ENCODE data around the gene TFF3.
"Not testable (repeated sequence)": the region's sequence is repeated elsewhere in the genome, so short reads cannot be mapped to it uniquely, and the experiment has no call there.

Gene TFF3

GRCh38 chr21:42302076-42302650 is 13.0 kb downstream of the TFF3 start:
- no peak for DNase-seq

GRCh38 chr21:42301371-42302075 is 13.7 kb downstream of the TFF3 start:
- no peak for DNase-seq

- DNase-seq = no peak
Measured at GRCh38 chr21:42300956-42301355, 14.3 kb downstream of the TFF3 start.

GRCh38 chr21:42300045-42300583 is 15.1 kb downstream of the TFF3 start:
- DNase-seq = no peak

- no peak for DNase-seq
Measured at GRCh38 chr21:42299324-42300044, 15.7 kb downstream of the TFF3 start.

- DNase-seq = no peak
Measured at GRCh38 chr21:42298657-42299056, 16.6 kb downstream of the TFF3 start.

- DNase-seq = no peak
Measured at GRCh38 chr21:42298237-42298636, 17.0 kb downstream of the TFF3 start.

- DNase-seq = no peak
Measured at GRCh38 chr21:42297377-42297776, 17.8 kb downstream of the TFF3 start.

- no peak for DNase-seq
Measured at GRCh38 chr21:42296501-42296900, 18.7 kb downstream of the TFF3 start.

- DNase-seq = no peak
Measured at GRCh38 chr21:42295845-42296244, 19.4 kb downstream of the TFF3 start.

GRCh38 chr21:42294273-42294880 is 20.8 kb downstream of the TFF3 start:
- DNase-seq = no peak

GRCh38 chr21:42293649-42294272 is 21.4 kb downstream of the TFF3 start:
- DNase-seq = no peak

- DNase-seq = not testable (repeated sequence)
Measured at GRCh38 chr21:42292563-42293142, 22.6 kb downstream of the TFF3 start.

- DNase-seq = no peak
Measured at GRCh38 chr21:42291751-42292562, 23.3 kb downstream of the TFF3 start.

GRCh38 chr21:42291003-42291750 is 24.0 kb downstream of the TFF3 start:
- DNase-seq = no peak

GRCh38 chr21:42290505-42290904 is 24.7 kb downstream of the TFF3 start:
- no peak for DNase-seq

- DNase-seq = no peak
Measured at GRCh38 chr21:42289926-42290325, 25.3 kb downstream of the TFF3 start.

- no peak for DNase-seq
Measured at GRCh38 chr21:42288962-42289361, 26.2 kb downstream of the TFF3 start.

- no peak for DNase-seq
Measured at GRCh38 chr21:42287193-42288083, 27.8 kb downstream of the TFF3 start.

- DNase-seq = no peak
Measured at GRCh38 chr21:42286416-42286815, 28.8 kb downstream of the TFF3 start.
